Testis (tissue), 2 donors: ENCODE data around the gene CRY1.

Experiments
- CTCF ChIP-seq, 3 experiments: fragments of 450-650 bp in 2 of 3; fragments of 200-600 bp in 1 of 3; sonication (generic) in 1 of 3; IDR thresholded peaks; one replicate each; pipeline ENCODE4 v1.5.1; 2016 to 2019; ENCODE audit warnings: antibody characterized with exemption in 3 of 3, mild to moderate bottlenecking in 2 of 3, moderate library complexity in 1 of 3
- POLR2A ChIP-seq: fragments of 450-650 bp; IDR thresholded peaks from one replicate; pipeline ENCODE4 v1.6.1; 2017; ENCODE audit warnings: antibody characterized with exemption, mild to moderate bottlenecking, moderate library complexity

- no peak for TF ChIP-seq CTCF (IDR thresholded peaks at IDR 0.05)
- no peak for TF ChIP-seq POLR2A
These were observed 67.7 kb downstream of the CRY1 start for GRCh38 chr12:107025671-107026070.
